Measurements from ENCODE around the gene POT1. TPM values are rescaled to one million over a fixed set of nuclear protein-coding genes. Genes with fewer than 3 reads are reported as not detected.

The POT1 gene
- total RNA-seq, 1 donor from 2014 or later = 42.9 TPM

DNA sequence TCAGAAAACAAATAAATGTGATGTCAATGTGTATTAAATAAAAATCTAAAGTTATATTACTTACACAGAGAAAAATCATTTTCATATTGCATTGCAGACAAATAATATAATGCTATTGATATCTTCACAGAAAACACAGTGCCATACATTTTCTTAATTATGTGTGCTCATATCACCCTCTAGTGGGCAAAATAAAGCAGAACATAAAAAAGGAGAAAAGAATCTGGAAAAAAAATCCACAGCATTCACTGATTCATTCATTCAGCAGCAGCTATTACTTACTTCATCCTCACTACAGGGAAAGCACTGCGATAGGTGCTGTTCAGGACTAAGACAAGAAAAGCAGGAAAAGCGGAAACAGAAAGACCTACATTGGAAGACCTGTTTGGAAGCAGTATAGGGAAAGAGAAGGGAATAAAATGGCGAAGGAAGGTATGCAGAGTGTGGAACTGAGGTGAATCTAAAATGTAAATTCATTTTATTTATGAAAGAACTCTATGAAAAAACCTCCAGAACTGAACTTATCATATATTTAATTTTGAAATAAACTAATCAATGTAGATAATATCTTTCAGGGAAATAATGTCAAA is 73.2 kb downstream of the POT1 start:
- peak overlapping the region; percentile 11 for H3K27ac Mint-ChIP-seq (ENCODE audit: unreplicated experiment)
- no peak overlapping the region for H3K4me3 Mint-ChIP-seq (ENCODE audit: unreplicated experiment)
- no peaks in the 10 kb centered on the region for H3K27me3 Mint-ChIP-seq (ENCODE audit: unreplicated experiment)
- TF ChIP-seq, protein P1, sequence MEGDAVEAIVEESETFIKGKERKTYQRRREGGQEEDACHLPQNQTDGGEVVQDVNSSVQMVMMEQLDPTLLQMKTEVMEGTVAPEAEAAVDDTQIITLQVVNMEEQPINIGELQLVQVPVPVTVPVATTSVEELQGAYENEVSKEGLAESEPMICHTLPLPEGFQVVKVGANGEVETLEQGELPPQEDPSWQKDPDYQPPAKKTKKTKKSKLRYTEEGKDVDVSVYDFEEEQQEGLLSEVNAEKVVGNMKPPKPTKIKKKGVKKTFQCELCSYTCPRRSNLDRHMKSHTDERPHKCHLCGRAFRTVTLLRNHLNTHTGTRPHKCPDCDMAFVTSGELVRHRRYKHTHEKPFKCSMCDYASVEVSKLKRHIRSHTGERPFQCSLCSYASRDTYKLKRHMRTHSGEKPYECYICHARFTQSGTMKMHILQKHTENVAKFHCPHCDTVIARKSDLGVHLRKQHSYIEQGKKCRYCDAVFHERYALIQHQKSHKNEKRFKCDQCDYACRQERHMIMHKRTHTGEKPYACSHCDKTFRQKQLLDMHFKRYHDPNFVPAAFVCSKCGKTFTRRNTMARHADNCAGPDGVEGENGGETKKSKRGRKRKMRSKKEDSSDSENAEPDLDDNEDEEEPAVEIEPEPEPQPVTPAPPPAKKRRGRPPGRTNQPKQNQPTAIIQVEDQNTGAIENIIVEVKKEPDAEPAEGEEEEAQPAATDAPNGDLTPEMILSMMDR (IDR thresholded peaks at IDR 0.05; ENCODE audit: partially characterized antibody, unreplicated experiment) = peak; percentile 79
- no peaks in the 10 kb centered on the region for H3K36me3 Mint-ChIP-seq (ENCODE audit: unreplicated experiment)
- peaks cover 2% of the 10 kb centered on the region for H3K4me1 Mint-ChIP-seq (ENCODE audit: low read depth, unreplicated experiment)
- H3K9me3 Mint-ChIP-seq (ENCODE audit: unreplicated experiment) = no peaks in the 10 kb centered on the region
- DNase-seq = no peak

DNA sequence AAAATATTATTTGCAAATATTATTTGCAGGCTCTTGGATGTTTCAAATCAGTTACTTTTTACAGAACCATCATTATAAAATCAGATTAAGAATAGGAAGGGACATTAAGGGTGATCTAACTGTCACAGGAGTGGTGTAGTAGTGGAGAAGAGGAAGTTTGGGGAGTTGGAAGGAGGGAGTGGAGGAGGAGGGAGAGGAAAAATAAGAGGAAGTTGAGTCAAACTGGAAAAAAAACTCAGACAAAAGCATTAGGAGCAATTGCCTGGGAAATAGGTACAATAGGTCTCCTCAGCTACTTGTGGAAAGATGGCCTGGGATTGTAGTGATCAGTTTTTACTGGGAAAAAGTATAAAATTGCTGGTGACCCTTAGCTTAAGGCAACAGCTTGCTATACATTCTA is 86.3 kb downstream of the POT1 start:
- Mint-ChIP-seq H3K27me3 (ENCODE audit: unreplicated experiment) (no peaks in the 10 kb centered on the region), H3K4me1 (ENCODE audit: low read depth, unreplicated experiment) (no peaks in the 10 kb centered on the region), H3K4me3 (ENCODE audit: unreplicated experiment) (no peak overlapping the region), H3K36me3 (ENCODE audit: unreplicated experiment) (no peaks in the 10 kb centered on the region), H3K27ac (ENCODE audit: unreplicated experiment) (no peak overlapping the region), H3K9me3 (ENCODE audit: unreplicated experiment) (no peaks in the 10 kb centered on the region)
- TF ChIP-seq, protein P1 (IDR thresholded peaks at IDR 0.05; ENCODE audit: partially characterized antibody, unreplicated experiment) = no peak
- DNase-seq = no peak

DNA sequence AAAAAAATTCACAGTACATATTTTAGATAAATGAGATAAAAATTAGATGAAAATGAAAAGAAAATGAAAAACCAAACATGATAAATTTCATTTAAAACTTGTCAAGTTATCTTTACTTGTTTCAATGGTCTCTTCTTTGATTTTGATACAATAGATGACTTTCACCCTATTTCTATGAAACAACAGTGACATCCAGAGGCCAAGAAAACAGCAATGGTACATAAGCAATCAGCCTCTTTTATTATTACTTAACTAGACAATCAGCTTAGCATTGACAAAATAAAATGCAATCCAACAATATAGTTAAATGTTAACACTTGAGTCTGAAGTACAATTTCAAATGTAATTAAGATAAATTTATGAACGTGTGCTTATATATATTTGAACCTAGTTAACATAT is 89.2 kb downstream of the POT1 start:
- H3K27me3 Mint-ChIP-seq (ENCODE audit: unreplicated experiment) = no peaks in the 10 kb centered on the region
- H3K27ac Mint-ChIP-seq (ENCODE audit: unreplicated experiment) = no peak overlapping the region
- TF ChIP-seq, protein P1 (IDR thresholded peaks at IDR 0.05; ENCODE audit: partially characterized antibody, unreplicated experiment) = no peak
- H3K4me1 Mint-ChIP-seq (ENCODE audit: low read depth, unreplicated experiment) = no peaks in the 10 kb centered on the region
- H3K36me3 Mint-ChIP-seq (ENCODE audit: unreplicated experiment) = no peaks in the 10 kb centered on the region
- no peaks in the 10 kb centered on the region for H3K9me3 Mint-ChIP-seq (ENCODE audit: unreplicated experiment)
- H3K4me3 Mint-ChIP-seq (ENCODE audit: unreplicated experiment) = no peak overlapping the region
- DNase-seq = no peak

DNA sequence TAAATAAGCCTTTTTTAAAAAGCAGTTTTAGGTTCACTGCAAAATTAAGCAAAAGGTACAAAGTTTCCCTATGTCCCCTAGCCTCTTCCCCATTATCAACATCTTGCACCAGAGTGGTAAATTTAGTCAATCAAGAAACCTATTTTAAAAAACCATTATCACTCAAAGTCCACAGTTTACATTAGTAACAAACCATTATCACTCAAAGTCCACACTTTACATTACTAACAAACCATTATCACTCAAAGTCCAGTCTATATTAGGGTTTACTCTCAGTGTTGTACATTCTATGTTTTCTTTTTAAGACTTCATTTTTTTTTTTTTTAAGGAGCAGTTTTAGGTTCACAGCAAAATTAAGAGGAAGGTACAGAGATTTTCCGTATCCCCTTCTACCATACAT is 89.9 kb downstream of the POT1 start:
- DNase-seq = no peak
- no peak overlapping the region for H3K27ac Mint-ChIP-seq (ENCODE audit: unreplicated experiment)
- no peaks in the 10 kb centered on the region for H3K36me3 Mint-ChIP-seq (ENCODE audit: unreplicated experiment)
- H3K9me3 Mint-ChIP-seq (ENCODE audit: unreplicated experiment) = no peaks in the 10 kb centered on the region
- no peaks in the 10 kb centered on the region for H3K27me3 Mint-ChIP-seq (ENCODE audit: unreplicated experiment)
- H3K4me1 Mint-ChIP-seq (ENCODE audit: low read depth, unreplicated experiment) = no peaks in the 10 kb centered on the region
- TF ChIP-seq, protein P1 (IDR thresholded peaks at IDR 0.05; ENCODE audit: partially characterized antibody, unreplicated experiment) = no peak
- no peak overlapping the region for H3K4me3 Mint-ChIP-seq (ENCODE audit: unreplicated experiment)

DNA sequence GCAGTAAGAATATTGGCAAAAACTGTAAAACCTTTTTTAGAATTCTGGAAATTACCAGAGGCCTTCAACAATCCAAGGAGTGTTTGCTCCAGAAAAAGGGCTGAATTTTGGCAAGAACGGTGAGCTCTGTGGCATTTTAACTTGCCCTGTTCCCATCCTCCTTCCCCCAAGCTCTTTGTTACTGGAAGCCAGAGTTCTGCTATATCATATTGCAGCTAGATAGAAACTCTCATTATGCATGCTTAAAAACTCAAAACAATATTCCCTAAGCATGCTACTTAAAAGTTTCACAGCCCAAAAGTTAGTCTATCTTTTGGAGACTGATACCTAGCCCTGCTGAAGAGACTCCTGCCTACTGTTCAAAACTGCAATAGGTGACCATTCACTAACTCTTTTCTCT is 93.5 kb downstream of the POT1 start:
- TF ChIP-seq, protein P1 (IDR thresholded peaks at IDR 0.05; ENCODE audit: partially characterized antibody, unreplicated experiment) = no peak
- no peak overlapping the region for H3K4me3 Mint-ChIP-seq (ENCODE audit: unreplicated experiment)
- no peak for DNase-seq
- H3K36me3 Mint-ChIP-seq (ENCODE audit: unreplicated experiment) = no peaks in the 10 kb centered on the region
- no peak overlapping the region for H3K27ac Mint-ChIP-seq (ENCODE audit: unreplicated experiment)
- no peaks in the 10 kb centered on the region for H3K27me3 Mint-ChIP-seq (ENCODE audit: unreplicated experiment)
- no peaks in the 10 kb centered on the region for H3K9me3 Mint-ChIP-seq (ENCODE audit: unreplicated experiment)
- no peaks in the 10 kb centered on the region for H3K4me1 Mint-ChIP-seq (ENCODE audit: low read depth, unreplicated experiment)
